GF-D8 (cell line): ENCODE measurements around the gene ST6GALNAC2.
A peak's percentile ranks its signal among the peaks of the same experiment; 100 is the strongest.
"Not testable (repeated sequence)": the region's sequence is repeated elsewhere in the genome, so short reads cannot be mapped to it uniquely, and the experiment has no call there.

Source experiments
- DNase-seq: peaks from one replicate; lab custom pipeline; 2025; lab: John Stamatoyannopoulos, UW

Gene ST6GALNAC2

DNA sequence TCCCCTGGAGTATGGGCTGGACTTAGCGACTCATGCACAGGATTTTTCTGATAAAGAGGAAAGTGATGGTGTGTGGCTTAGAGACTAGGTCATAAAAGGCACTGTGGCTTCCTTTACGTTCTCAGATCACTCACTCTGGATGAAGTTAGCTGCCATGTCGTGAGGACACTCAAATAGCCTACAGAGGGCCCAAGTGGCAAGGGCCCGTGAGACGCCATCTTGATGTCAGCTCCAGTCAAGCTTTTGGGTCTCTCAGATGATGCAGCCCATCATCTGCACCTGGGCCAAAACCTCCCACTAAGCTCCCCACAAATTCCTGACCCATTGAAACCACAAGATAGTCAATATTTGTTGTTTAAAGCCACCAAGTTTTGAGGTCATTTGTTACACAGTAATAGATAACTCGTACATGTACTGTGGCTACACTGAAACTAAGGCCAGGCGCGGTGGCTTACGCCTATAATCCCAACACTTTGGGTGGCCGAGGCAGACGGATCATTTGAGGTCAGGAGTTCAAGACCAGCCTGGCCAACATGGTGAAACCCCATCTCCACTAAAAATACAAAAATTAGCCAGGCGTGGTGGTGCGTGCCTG is 14.7 kb downstream of the ST6GALNAC2 start:
- no peak for DNase-seq

DNA sequence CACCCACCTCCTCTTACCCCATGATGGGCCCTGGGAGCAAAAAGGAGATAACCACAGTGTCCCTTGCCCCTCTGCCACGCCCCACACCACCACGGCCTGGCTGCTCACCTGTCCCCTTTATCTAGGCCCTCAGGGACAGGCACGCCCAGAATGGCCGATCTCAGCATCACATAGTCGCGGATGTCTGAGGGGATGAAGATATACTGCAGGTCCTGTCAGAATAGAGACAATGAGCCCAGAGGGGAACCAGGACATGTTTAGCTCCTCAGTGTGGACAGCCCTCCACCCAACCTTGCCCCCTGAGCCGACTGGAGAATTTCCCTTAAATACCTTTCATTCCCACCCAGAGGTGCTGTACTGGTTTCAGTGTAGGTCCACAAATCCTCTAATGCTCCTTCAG is 15.2 kb downstream of the ST6GALNAC2 start:
- no peak for DNase-seq

DNA sequence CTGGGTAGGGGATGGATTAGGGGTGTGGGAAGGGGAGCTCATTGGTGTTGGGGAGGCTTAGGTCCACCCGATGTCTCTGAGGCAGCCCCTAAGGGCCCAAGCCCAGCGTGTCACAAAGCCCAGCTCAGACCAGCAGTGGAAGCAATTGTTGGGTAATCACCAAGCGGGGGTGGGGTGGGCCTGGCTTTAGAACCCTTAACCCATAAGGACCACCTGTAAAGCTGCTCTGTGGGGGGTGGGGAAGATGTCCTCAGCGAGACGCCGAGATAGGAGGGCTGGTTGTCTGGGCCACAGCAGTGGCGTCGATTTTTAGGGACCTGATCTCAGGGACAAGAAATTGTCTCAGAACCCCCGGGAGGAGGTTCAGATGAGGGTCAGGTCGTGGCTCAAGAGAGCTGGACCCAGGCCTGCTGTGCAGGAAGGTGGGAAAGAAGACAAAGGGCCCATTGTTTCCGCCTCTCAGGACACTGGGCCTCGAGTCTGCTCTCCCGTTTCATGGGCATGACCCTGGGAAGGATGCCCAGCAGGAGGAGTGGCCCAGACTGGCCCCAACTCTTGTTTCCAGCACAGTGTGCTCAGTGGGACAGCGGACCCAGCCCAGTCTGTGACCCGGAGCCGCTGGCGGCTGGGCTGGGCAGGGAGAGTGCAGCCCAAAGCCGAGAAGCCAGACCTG is 15.9 kb downstream of the ST6GALNAC2 start:
- DNase-seq: no peak

- no peak for DNase-seq
Observed at GRCh38 chr17:76568811-76569221, 16.8 kb downstream of the ST6GALNAC2 start.

- no peak for DNase-seq
Observed at GRCh38 chr17:76567634-76568432, 17.8 kb downstream of the ST6GALNAC2 start.

DNA sequence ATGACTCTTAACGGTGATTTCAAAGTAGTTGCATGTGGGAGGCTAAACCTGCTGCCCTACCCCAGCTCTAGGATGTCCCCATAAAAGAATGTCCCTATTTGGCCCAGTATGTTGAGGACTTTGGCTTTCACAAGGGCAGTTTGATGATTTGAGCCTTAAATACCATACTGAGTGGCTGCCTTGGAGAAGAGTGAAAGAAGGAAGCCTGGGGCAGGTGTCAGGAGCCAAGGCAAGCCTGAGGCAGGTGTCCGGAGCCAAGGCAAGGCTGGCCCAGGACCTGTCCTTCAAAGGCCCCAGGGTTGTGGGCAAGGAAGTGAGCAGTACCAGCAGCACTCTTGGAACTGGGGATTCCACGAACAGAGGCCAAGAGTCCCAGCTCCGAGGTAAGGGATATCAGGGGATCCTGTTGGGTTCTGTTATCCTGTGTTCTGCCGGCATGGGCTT is 18.6 kb downstream of the ST6GALNAC2 start:
- no peak for DNase-seq

DNA sequence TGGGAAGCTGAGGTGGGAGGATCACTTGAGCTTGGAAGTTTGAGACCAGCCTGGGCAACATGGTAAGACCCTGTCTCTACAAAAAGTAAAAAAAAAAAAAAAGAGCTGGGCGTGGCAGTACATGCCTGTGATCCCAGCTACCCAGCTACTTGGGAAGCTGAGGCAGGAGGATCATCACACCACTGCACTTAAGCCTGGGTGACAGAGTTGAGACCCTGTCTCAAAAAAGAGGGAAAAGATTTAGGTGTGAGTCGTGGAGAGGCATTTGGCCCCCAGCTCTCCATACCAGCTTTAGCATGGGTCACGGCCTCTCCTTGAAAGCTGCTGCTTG is 19.1 kb downstream of the ST6GALNAC2 start:
- no peak for DNase-seq

DNA sequence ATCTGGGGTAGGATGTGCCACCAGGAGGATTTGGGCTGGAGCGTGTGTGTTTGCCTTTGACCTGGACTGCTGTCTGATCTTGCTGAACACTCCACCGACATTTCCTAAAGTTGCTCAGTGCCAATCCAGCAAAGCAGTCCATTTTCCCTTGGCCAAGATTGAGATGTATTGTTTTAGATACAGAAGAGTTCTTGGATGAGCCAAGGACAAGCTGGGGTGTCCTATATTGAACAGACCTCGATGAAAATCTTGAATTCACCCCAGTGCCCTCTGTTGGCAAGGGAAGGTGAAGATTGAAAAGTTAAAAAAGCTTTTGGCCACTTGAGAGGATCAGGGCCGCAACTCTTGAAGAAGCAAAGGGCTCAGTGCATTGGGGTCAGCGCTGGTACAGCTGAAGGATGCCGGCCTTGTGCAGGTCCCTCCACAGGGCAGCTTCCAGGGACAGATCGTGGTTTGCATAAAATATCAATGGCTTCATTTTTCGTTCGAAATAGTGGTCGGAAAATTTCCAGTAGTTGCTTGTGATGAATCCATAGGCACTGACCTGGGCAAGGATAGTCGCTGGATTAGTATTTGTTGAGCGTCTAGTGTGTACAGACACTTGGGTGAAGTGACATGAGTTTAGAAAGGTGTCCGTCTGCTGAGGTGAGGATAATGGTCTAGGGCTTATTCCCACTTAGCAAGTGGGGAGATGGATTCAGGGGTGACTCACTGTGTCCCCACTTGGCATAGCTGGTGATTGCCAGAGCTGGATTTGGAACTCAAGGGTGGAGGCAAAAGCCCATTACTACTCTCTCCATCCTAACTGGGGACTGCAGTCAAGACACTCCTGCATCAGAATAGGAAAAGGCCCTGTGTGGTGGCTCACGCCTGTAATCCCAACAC is 19.7 kb downstream of the ST6GALNAC2 start:
- DNase-seq: no peak

DNA sequence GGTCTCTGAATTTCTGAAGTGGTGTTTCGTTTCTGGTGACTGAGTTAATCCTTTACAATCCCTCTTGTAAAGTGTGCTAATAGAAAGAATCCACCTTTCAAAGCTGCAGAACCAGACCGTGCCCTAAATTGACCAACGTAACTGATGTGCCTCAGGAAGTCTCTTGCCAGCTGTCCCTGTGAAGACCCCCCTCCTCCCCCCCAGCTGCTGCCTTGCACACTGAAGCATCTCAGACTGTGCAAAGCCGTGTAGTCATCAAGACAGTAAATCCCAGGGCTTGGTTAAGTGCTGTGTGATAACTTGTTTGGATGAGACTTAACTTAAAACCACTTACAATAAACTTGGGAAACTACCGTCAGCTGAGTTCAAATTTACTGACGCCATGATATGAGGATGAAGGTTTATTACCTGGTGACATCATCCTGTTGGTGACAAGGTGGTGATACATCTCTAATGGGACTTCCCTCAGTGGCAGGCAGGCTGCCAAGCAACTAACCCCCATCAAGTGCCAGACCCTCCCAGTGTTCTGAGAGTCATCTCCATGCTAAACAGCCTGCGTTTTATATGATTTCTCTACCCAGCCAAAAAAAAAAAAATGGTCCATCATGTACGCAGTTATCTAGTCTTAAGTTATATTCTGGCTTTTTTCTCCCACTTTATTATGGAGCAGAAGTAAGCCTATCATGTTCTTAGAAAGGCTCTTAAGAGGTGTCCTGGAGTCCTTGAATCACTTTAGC is 20.5 kb downstream of the ST6GALNAC2 start:
- not testable (repeated sequence) for DNase-seq

- DNase-seq: not testable (repeated sequence)
Observed at GRCh38 chr17:76563359-76563758, 22.3 kb downstream of the ST6GALNAC2 start.

DNA sequence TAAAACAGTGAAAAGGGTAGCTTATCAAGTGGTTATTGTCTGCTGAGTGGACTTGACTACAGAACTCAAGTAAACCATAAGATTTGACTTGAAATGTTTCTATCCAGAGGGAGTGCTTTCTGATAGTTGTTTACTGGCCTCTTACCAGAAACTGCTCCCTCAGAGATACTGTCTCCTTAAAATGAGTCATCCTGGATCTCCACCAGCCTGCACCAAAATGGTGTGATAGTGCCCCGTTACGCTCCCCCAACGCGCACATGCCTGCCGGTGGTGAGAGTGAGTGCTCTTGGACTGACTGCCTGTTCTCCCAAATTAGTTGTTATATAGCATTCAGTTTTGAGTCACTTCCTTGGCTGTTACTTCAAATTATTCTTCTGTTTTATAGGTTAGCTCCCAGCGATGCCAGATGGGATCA is 22.9 kb downstream of the ST6GALNAC2 start:
- DNase-seq: no peak

DNA sequence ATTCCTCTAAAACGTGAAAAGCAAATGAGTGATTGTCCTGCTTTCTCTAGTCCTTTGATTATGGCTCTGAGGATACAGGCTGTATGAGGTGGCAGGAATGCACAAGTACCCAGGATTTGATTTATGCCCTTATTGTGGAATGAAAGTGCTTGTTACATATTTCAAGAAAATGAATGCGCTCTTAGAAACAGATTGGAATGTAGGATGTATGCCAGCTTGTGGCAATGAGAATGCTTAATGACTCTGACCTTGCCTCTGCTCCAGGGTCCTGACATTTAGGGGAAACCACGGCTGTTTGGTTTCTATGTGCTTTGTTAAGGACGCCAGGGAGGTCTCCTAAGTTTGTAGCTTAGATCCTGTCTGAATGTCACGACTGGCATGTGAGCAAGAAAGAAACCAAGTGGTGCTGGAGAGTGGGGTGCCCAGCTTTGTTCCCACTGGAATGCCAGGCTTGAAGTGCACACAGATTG is 23.8 kb downstream of the ST6GALNAC2 start:
- no peak for DNase-seq

GRCh38 chr17:76561332-76561731 is 24.3 kb downstream of the ST6GALNAC2 start:
- DNase-seq: no peak

GRCh38 chr17:76560877-76561221 is 24.8 kb downstream of the ST6GALNAC2 start:
- DNase-seq: no peak

- DNase-seq: no peak
Observed at GRCh38 chr17:76560036-76560876, 25.4 kb downstream of the ST6GALNAC2 start.

DNA sequence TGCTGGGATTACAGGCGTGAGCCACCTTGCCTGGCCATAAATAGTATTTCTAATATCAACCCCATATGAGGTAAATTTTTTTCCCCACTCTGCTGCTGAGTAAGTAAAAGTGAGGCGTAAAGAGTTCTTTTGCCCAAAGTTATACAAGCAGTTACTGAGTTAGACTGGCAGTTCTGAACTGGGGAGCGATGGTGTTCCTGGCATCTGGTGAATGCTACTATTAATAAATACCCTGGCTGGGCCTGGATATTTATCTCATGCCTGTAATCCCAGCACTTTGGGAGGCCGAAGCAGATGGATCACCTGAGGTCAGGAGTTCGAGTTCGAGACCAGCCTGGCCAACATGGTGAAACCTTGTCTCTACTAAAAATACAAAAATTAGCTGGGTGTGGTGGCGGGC is 26.2 kb downstream of the ST6GALNAC2 start:
- not testable (repeated sequence) for DNase-seq

- DNase-seq: no peak
Observed at GRCh38 chr17:76558198-76559095, 27.2 kb downstream of the ST6GALNAC2 start.

GRCh38 chr17:76557368-76558197 is 28.1 kb downstream of the ST6GALNAC2 start:
- DNase-seq: peak; percentile 90
